HCT116 (cell line): ENCODE results near the gene OPCML. TPM values are rescaled to one million over a fixed set of nuclear protein-coding genes. Genes with fewer than 3 reads are reported as not detected.

Experiments
- ATAC-seq: fragments of 200-7000 bp; cut with Tn5 transposase; 2 replicates; pipeline ENCODE4 v1.9.1; 2020; ENCODE audit warnings: mild to moderate bottlenecking, moderate library complexity
- BruUV-seq: library from RNA; stranded (reverse); fragments of 400-500 nt; replicated peaks from 2 replicates; lab custom pipeline; 2021; lab: Mats Ljungman, UMichigan
- CTCF ChIA-PET: fragments of 300-600 bp; sonication (Branson Sonifier 250); formaldehyde crosslinking; loops from one replicate; lab custom pipeline; 2021; ENCODE audit warnings: antibody characterized with exemption; lab: Charles Lee
- POLR2A ChIA-PET: fragments of 300-600, 350-600 bp; sonication (Branson Sonifier 250); formaldehyde crosslinking; loops from one replicate; lab custom pipeline; 2021; ENCODE audit warnings: antibody characterized with exemption; lab: Charles Lee
- RAD21 ChIA-PET, 2 experiments: fragments of 300-600 bp; sonication (Branson Sonifier 250); formaldehyde crosslinking; loops; one replicate each; lab custom pipeline; 2023; ENCODE audit warnings: low total read pairs in 2 of 2; ENCODE audit not compliant: uncharacterized antibody in 2 of 2, unreplicated experiment in 2 of 2, low non-redundant PET in 1 of 2; lab: Charles Lee
- DNase-seq: peaks from one replicate; pipeline ENCODE4 v3.0.0-alpha.2; 2010; ENCODE audit warnings: low read depth, low spot score
- H2AFZ ChIP-seq: fragments of 200-600 bp; shearing (Covaris generic), sonication (generic); 2 replicates; pipeline ENCODE4 v1.6.1; 2017; ENCODE audit warnings: low read depth, mixed run types, mixed read lengths, antibody characterized with exemption, low read length; ENCODE audit not compliant: poor library complexity, severe bottlenecking
- H3K27ac ChIP-seq: 2 replicates; pipeline ENCODE4 v1.5.1; 2012; ENCODE audit warnings: low read depth, low read length
- H3K27me3 ChIP-seq: fragments of 200-600 bp; sonication (generic); 2 replicates; pipeline ENCODE4 v1.6.1; 2016; ENCODE audit warnings: mixed run types, low read length, mixed read lengths; ENCODE audit not compliant: insufficient read depth
- H3K36me3 ChIP-seq, 2 experiments: fragments of 200-500 bp in 1 of 2; fragments of 200-600 bp in 1 of 2; sonication (Bioruptor generic) in 1 of 2; sonication (generic) in 1 of 2; 2 replicates each; pipeline versions ENCODE4 v1.5.1 to v1.6.1; 2014 to 2016; ENCODE audit warnings: low read length in 2 of 2, inconsistent platforms in 1 of 2, mixed read lengths in 1 of 2, mixed run types in 1 of 2; ENCODE audit not compliant: insufficient read depth in 2 of 2, control insufficient read depth in 1 of 2
- H3K4me1 ChIP-seq, 2 experiments: fragments of 200-600 bp in 1 of 2; sonication (generic) in 1 of 2; 2 replicates each; pipeline versions ENCODE4 v1.5.1 to v1.6.1; 2012 to 2017; ENCODE audit warnings: low read length in 2 of 2, inconsistent platforms in 1 of 2, mild to moderate bottlenecking in 1 of 2, mixed read lengths in 1 of 2, mixed run types in 1 of 2, moderate library complexity in 1 of 2; ENCODE audit not compliant: insufficient read depth in 2 of 2, control insufficient read depth in 1 of 2
- H3K4me2 ChIP-seq: fragments of 200-600 bp; sonication (generic); 2 replicates; pipeline ENCODE4 v1.6.1; 2017; ENCODE audit warnings: mixed run types, low read length, mixed read lengths
- H3K4me3 ChIP-seq, 2 experiments: fragments of 200-600 bp in 1 of 2; sonication (generic) in 1 of 2; replicated peaks in 1 of 2; 2 replicates each; pipeline ENCODE4 v1.5.1; 2011 to 2016; ENCODE audit warnings: low read length in 2 of 2, control low read depth in 1 of 2, low read depth in 1 of 2, mild to moderate bottlenecking in 1 of 2, mixed read lengths in 1 of 2, mixed run types in 1 of 2
- H3K79me2 ChIP-seq: fragments of 200-600 bp; sonication (generic); 2 replicates; pipeline ENCODE4 v1.6.1; 2017; ENCODE audit warnings: mild to moderate bottlenecking, mixed run types, low read length, moderate library complexity, mixed read lengths; ENCODE audit not compliant: insufficient read depth
- H3K9ac ChIP-seq: fragments of 200-600 bp; sonication (generic); 2 replicates; pipeline ENCODE4 v1.6.1; 2016; ENCODE audit warnings: low read length, mixed read lengths
- H3K9me2 ChIP-seq: fragments of 200-600 bp; sonication (generic), shearing (Covaris generic); 2 replicates; pipeline ENCODE4 v1.6.1; 2017; ENCODE audit warnings: mixed run types, mild to moderate bottlenecking, moderate library complexity; ENCODE audit not compliant: insufficient read depth
- H3K9me3 ChIP-seq, 2 experiments: fragments of 200-500 bp in 1 of 2; fragments of 200-600 bp in 1 of 2; sonication (Bioruptor generic) in 1 of 2; sonication (generic) in 1 of 2; 2 replicates each; pipeline ENCODE4 v1.6.1; 2014 to 2017; ENCODE audit warnings: low read length in 2 of 2, mixed read lengths in 2 of 2, inconsistent platforms in 1 of 2, low read depth in 1 of 2, mild to moderate bottlenecking in 1 of 2, mixed run types in 1 of 2, moderate library complexity in 1 of 2; ENCODE audit not compliant: control insufficient read depth in 1 of 2, insufficient read depth in 1 of 2
- H4K20me1 ChIP-seq: fragments of 200-600 bp; sonication (generic), shearing (Covaris generic); 2 replicates; pipeline ENCODE4 v1.6.1; 2017; ENCODE audit warnings: mixed run types, mild to moderate bottlenecking, moderate library complexity; ENCODE audit not compliant: insufficient read depth
- CTCF ChIP-seq, 3 experiments: fragments of 200-600 bp in 1 of 3; sonication (generic) in 1 of 3; IDR thresholded peaks in 2 of 3; conservative IDR thresholded peaks in 1 of 3; 2 replicates each; pipeline ENCODE4 v1.5.1; 2012 to 2017; ENCODE audit warnings: low read depth in 2 of 3, low read length in 2 of 3, antibody characterized with exemption in 1 of 3, borderline replicate concordance in 1 of 3, control low read depth in 1 of 3, mild to moderate bottlenecking in 1 of 3, mixed read lengths in 1 of 3, mixed run types in 1 of 3, moderate library complexity in 1 of 3; ENCODE audit not compliant: insufficient read depth in 1 of 3
- ELF1 ChIP-seq: IDR thresholded peaks from 2 replicates; pipeline ENCODE4 v1.6.1; 2012; ENCODE audit warnings: low read depth, borderline replicate concordance
- EZH2 ChIP-seq: fragments of 200-600 bp; sonication (generic); IDR thresholded peaks from 2 replicates; pipeline ENCODE4 v1.6.1; 2017; ENCODE audit warnings: antibody characterized with exemption, mixed run types
- FOSL1 ChIP-seq: IDR thresholded peaks from 2 replicates; pipeline ENCODE4 v1.6.1; 2012; ENCODE audit warnings: low read depth
- JUND ChIP-seq: IDR thresholded peaks from 2 replicates; pipeline ENCODE4 v1.6.1; 2012
- MAX ChIP-seq: IDR thresholded peaks from 2 replicates; pipeline ENCODE4 v1.6.1; 2012
- REST ChIP-seq: IDR thresholded peaks from 2 replicates; pipeline ENCODE4 v1.6.1; 2012; ENCODE audit warnings: low read depth
- SP1 ChIP-seq: IDR thresholded peaks from 2 replicates; pipeline ENCODE4 v1.6.1; 2012; ENCODE audit warnings: low read depth
- SRF ChIP-seq: IDR thresholded peaks from 2 replicates; pipeline ENCODE4 v1.6.1; 2012; ENCODE audit warnings: low read depth
- YY1 ChIP-seq: IDR thresholded peaks from 2 replicates; pipeline ENCODE4 v1.6.1; 2011; ENCODE audit warnings: low read length, low read depth, moderate library complexity, mild to moderate bottlenecking; ENCODE audit not compliant: insufficient replicate concordance; ENCODE audit errors: extremely low read depth
- ZBTB33 ChIP-seq: IDR thresholded peaks from 2 replicates; pipeline ENCODE4 v1.6.1; 2011; ENCODE audit warnings: mild to moderate bottlenecking, low read length, moderate library complexity; ENCODE audit not compliant: insufficient replicate concordance; ENCODE audit errors: extremely low read depth
- ZNF274 ChIP-seq: fragments of 200-500 bp; sonication (Bioruptor generic); IDR thresholded peaks from 2 replicates; pipeline ENCODE4 v1.6.1; 2014; ENCODE audit warnings: mild to moderate bottlenecking, low read depth, low read length, inconsistent platforms
- intact Hi-C: fragments of 100-400 bp; cut with micrococcal nuclease; formaldehyde crosslinking; loops from 2 replicates; pipeline ENCODE4 v1.10.0; 2022
- total RNA-seq: library from RNA; stranded (reverse); gene quantifications from one replicate; pipeline ENCODE4 v1.2.1, GENCODE V29; 2021; ENCODE audit not compliant: unreplicated experiment
- TF ChIP-seq, protein P1 (sequence below): IDR thresholded peaks from 2 replicates; pipeline ENCODE4 v1.6.1; 2012

The OPCML gene
- total RNA-seq, 1 experiment from 2014 or later = not detected

GRCh38 chr11:132691848-132692550 is 840.3 kb downstream of the OPCML start:
- no peak for DNase-seq
- TF ChIP-seq, protein P1, sequence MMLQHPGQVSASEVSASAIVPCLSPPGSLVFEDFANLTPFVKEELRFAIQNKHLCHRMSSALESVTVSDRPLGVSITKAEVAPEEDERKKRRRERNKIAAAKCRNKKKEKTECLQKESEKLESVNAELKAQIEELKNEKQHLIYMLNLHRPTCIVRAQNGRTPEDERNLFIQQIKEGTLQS = no peak
- no peak for TF ChIP-seq ZNF274
- TF ChIP-seq ZBTB33 = no peak
- no peak for TF ChIP-seq REST
- TF ChIP-seq YY1 = no peak
- no peak for TF ChIP-seq EZH2
- TF ChIP-seq CTCF (IDR thresholded peaks at IDR 0.05 in 2 of 3, conservative IDR thresholded peaks at IDR 0.05 in 1 of 3; ENCODE audit: borderline replicate concordance in 1 of 3, insufficient read depth in 1 of 3, low read depth in 2 of 3, low read length in 2 of 3) = no peak
- TF ChIP-seq MAX = no peak
- TF ChIP-seq FOSL1 = no peak
- TF ChIP-seq SP1 = no peak
- TF ChIP-seq JUND = no peak
- TF ChIP-seq SRF = no peak
- no peak for TF ChIP-seq ELF1
- no peaks in the 10 kb centered on the region for H3K79me2 ChIP-seq
- no peak overlapping the region for H3K9ac ChIP-seq
- H3K9me3 ChIP-seq = peaks cover 4 to 39% of the 10 kb centered on the region in 2 experiments; a peak in 2 of 4 replicates
- H3K9me2 ChIP-seq = no peaks in the 10 kb centered on the region
- intact Hi-C loops = no loop called here
- no peak overlapping the region for H2AFZ ChIP-seq
- ATAC-seq = no peak
- RAD21 ChIA-PET = no interaction called here
- H4K20me1 ChIP-seq = no peaks in the 10 kb centered on the region
- H3K27me3 ChIP-seq = no peaks in the 10 kb centered on the region
- H3K27ac ChIP-seq = no peak overlapping the region
- CTCF ChIA-PET = no interaction called here
- no peak overlapping the region for H3K4me3 ChIP-seq
- POLR2A ChIA-PET = no interaction called here
- no peaks in the 10 kb centered on the region for H3K36me3 ChIP-seq
- H3K4me1 ChIP-seq = no peaks in the 10 kb centered on the region
- no TSS peak for BruUV-seq
- H3K4me2 ChIP-seq = no peak overlapping the region
